Activated B cell treated with CpG ODN at 0.5 μM for 24 hours (primary cell): ENCODE data around the gene TAF1C. TPM values are rescaled to one million over a fixed set of nuclear protein-coding genes. Genes with fewer than 3 reads are reported as not detected.

ENCODE experiments used
- ATAC-seq: fragments of 200-7000 bp; cut with Tn5 transposase; one replicate; pipeline ENCODE4 v1.10.0; 2021; ENCODE audit warnings: low read depth, mild to moderate bottlenecking, moderate library complexity
- CTCF ChIA-PET: fragments of 350-600 bp; sonication (Branson Sonifier 250); formaldehyde crosslinking; loops from one replicate; lab custom pipeline; 2021; ENCODE audit warnings: antibody characterized with exemption; lab: Charles Lee
- POLR2A ChIA-PET: fragments of 350-600 bp; sonication (Branson Sonifier 250); formaldehyde crosslinking; loops from one replicate; lab custom pipeline; 2021; ENCODE audit warnings: antibody characterized with exemption; lab: Charles Lee
- DNase-seq: peaks from one replicate; pipeline ENCODE4 v3.0.0; 2022
- H3K27ac Mint-ChIP-seq: one replicate; pipeline ENCODE4 v1.8.0; 2020; ENCODE audit warnings: mixed read lengths
- H3K27me3 Mint-ChIP-seq: one replicate; pipeline ENCODE4 v1.8.0; 2021; ENCODE audit warnings: mixed read lengths
- H3K36me3 Mint-ChIP-seq: one replicate; pipeline ENCODE4 v1.8.0; 2021; ENCODE audit warnings: low read depth, mixed read lengths
- H3K4me1 Mint-ChIP-seq: one replicate; pipeline ENCODE4 v1.8.0; 2021; ENCODE audit warnings: mixed read lengths
- H3K4me3 Mint-ChIP-seq: one replicate; pipeline ENCODE4 v1.8.0; 2020; ENCODE audit warnings: mild to moderate bottlenecking, mixed read lengths
- H3K9me3 Mint-ChIP-seq: one replicate; pipeline ENCODE4 v1.8.0; 2020; ENCODE audit warnings: mixed read lengths
- CTCF ChIP-seq: fragments of 200-600 bp; IDR thresholded peaks from one replicate; pipeline ENCODE4 v1.8.0; 2022; ENCODE audit warnings: antibody characterized with exemption, mild to moderate bottlenecking
- intact Hi-C: fragments of 100-400 bp; cut with micrococcal nuclease; formaldehyde crosslinking; loops from one replicate; pipeline ENCODE4 v1.15.1; 2024
- total RNA-seq: library from RNA; stranded (reverse); gene quantifications from 2 replicates; pipeline ENCODE4 v1.2.3, GENCODE V29; 2022

The TAF1C gene
- total RNA-seq, 1 donor from 2014 or later, result 85.1 TPM

DNA sequence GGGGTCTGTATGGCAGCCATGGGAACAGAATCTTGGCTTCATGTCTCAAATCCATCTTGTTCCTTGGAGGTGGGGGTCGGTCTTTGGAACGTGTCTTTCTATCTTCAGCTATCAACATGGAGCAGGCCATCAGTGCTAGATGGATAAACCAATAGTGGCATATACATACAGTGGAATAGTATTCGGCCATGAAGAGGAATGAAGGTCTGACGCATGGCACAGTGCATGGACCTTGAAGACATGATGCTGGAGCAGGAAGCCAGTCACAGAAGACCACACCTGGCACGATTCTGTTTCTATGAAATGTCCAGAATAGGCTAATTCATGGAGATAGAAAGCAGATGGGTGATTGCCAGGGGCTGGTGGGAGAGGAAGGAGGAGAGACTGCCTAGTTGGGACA is 45.2 kb upstream of the TAF1C start:
- Mint-ChIP-seq H3K4me3 (no peak overlapping the region), H3K27me3 (peaks cover 13% of the 10 kb centered on the region), H3K9me3 (no peaks in the 10 kb centered on the region), H3K27ac (no peak overlapping the region), H3K36me3 (no peaks in the 10 kb centered on the region), H3K4me1 (no peaks in the 10 kb centered on the region)
- POLR2A ChIA-PET, result interaction anchor here (0.6 kb wide), 1 partner anchor 111 kb away, joined by 4 read pairs; no protein-coding TSS in a partner anchor
- TF ChIP-seq CTCF, result no peak
- CTCF ChIA-PET, result no interaction called here
- ATAC-seq, result no peak
- DNase-seq, result no peak
- intact Hi-C loops, result no loop called here

GRCh38 chr16:84229471-84229870 is 42.6 kb upstream of the TAF1C start:
- H3K4me3 Mint-ChIP-seq, result no peak overlapping the region
- intact Hi-C loops, result no loop called here
- ATAC-seq (no peak), DNase-seq (no peak)
- POLR2A ChIA-PET, result no interaction called here
- no peaks in the 10 kb centered on the region for H3K9me3 Mint-ChIP-seq
- no peaks in the 10 kb centered on the region for H3K36me3 Mint-ChIP-seq
- no peaks in the 10 kb centered on the region for H3K4me1 Mint-ChIP-seq
- H3K27me3 Mint-ChIP-seq, result peaks cover 16% of the 10 kb centered on the region
- TF ChIP-seq CTCF, result no peak
- CTCF ChIA-PET, result no interaction called here
- no peak overlapping the region for H3K27ac Mint-ChIP-seq

DNA sequence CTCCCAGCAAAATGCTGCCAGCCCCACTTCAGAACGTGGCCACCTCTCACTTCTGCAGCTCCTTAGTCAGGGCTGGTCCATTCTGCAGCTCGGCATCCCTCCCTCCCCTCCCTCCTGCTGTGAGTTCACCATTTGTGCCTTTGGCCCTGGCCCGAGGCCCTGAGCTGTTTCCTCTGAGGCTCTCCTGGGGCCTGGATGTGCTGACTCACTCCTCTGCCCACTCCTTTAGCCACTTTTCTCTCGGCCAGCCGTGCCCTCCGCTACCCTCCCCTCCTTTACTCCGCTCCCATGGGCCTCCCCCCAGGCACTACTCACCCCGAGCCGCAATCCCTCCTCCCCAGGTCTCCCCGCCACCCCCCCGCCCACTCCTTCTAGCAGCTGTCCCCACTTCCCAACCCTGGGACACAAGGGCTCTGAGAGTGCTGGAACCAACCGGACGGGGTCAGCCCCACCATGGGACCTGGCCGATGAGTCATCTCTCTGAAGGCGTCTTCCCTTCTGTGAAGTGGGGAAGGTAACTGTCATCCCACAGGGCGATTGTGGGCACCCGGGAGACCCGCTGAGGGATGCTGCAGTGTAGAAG is 41.5 kb upstream of the TAF1C start:
- intact Hi-C loops, result no loop called here
- CTCF ChIA-PET, result no interaction called here

DNA sequence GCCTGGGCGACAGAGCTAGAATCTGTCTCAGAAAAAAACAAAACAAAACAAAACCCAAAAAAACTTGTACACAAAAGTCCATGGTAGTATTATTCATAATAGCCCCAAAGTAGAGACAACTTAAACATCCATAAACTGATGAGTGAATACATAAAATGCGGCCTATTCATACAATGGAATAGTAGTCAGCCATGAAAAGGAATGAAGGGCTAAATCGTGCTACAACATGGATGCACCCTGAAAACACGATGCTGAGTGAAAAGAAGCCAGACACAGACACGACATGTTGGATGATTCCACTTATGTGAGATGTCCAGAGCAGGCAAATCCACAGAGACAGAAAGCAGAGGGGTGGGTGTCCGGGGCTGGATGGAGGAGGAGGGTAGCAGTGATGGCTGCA is 40.7 kb upstream of the TAF1C start:
- no peak overlapping the region for H3K4me3 Mint-ChIP-seq
- intact Hi-C loops, result no loop called here
- no peaks in the 10 kb centered on the region for H3K4me1 Mint-ChIP-seq
- no peak overlapping the region for H3K27ac Mint-ChIP-seq
- no peaks in the 10 kb centered on the region for H3K9me3 Mint-ChIP-seq
- H3K36me3 Mint-ChIP-seq, result no peaks in the 10 kb centered on the region
- ChIA-PET CTCF (no interaction called here), POLR2A (no interaction called here)
- DNase-seq (no peak), ATAC-seq (no peak)
- no peak for TF ChIP-seq CTCF
- H3K27me3 Mint-ChIP-seq, result peaks cover 13% of the 10 kb centered on the region

More for the DNA sequence above, 41.5 kb upstream of the TAF1C start:
- ATAC-seq (no peak), DNase-seq (no peak)
- no peak overlapping the region for H3K4me3 Mint-ChIP-seq
- POLR2A ChIA-PET, result no interaction called here
- TF ChIP-seq CTCF, result no peak
- no peaks in the 10 kb centered on the region for H3K9me3 Mint-ChIP-seq
- H3K4me1 Mint-ChIP-seq, result no peaks in the 10 kb centered on the region
- H3K27ac Mint-ChIP-seq, result no peak overlapping the region
- H3K27me3 Mint-ChIP-seq, result peaks cover 16% of the 10 kb centered on the region
- no peaks in the 10 kb centered on the region for H3K36me3 Mint-ChIP-seq

GRCh38 chr16:84226026-84226425 is 39.2 kb upstream of the TAF1C start:
- ChIA-PET CTCF (no interaction called here), POLR2A (no interaction called here)
- no peak overlapping the region for H3K27ac Mint-ChIP-seq
- intact Hi-C loops, result no loop called here
- DNase-seq (no peak), ATAC-seq (no peak)
- no peak overlapping the region for H3K4me3 Mint-ChIP-seq
- no peaks in the 10 kb centered on the region for H3K9me3 Mint-ChIP-seq
- H3K4me1 Mint-ChIP-seq, result no peaks in the 10 kb centered on the region
- peaks cover 7% of the 10 kb centered on the region for H3K27me3 Mint-ChIP-seq
- TF ChIP-seq CTCF, result no peak
- H3K36me3 Mint-ChIP-seq, result no peaks in the 10 kb centered on the region
